IPS-11a (cell line): ENCODE data around the gene LFNG.
"Not testable (repeated sequence)": the region's sequence is repeated elsewhere in the genome, so short reads cannot be mapped to it uniquely, and the experiment has no call there.

Source experiments
- H3K4me3 ChIP-seq: one replicate; pipeline ENCODE4 v1.5.1; 2013; ENCODE audit warnings: low read depth, low read length, control low read depth

The LFNG gene

GRCh38 chr7:2542916-2543871, 23.6 kb downstream of the LFNG start:
- H3K4me3 ChIP-seq, result no peak overlapping the region

- H3K4me3 ChIP-seq, result no peak overlapping the region
Measured at GRCh38 chr7:2544541-2545188, 25.1 kb downstream of the LFNG start.

- no peak overlapping the region for H3K4me3 ChIP-seq
Measured at GRCh38 chr7:2545746-2546425, 26.3 kb downstream of the LFNG start.

- no peak overlapping the region for H3K4me3 ChIP-seq
Measured at GRCh38 chr7:2546776-2547586, 27.4 kb downstream of the LFNG start.

GRCh38 chr7:2551418-2551817, 31.8 kb downstream of the LFNG start:
- no peak overlapping the region for H3K4me3 ChIP-seq

GRCh38 chr7:2553108-2553507, 33.5 kb downstream of the LFNG start:
- H3K4me3 ChIP-seq, result no peak overlapping the region

GRCh38 chr7:2553831-2554581, 34.4 kb downstream of the LFNG start:
- no peak overlapping the region for H3K4me3 ChIP-seq

GRCh38 chr7:2554661-2555111, 35.1 kb downstream of the LFNG start:
- H3K4me3 ChIP-seq, result peak overlapping the region; percentile 66

GRCh38 chr7:2555121-2556052, 35.8 kb downstream of the LFNG start, which contains the start of gene BRAT1:
BRAT1 (minus strand) TSS chr7:2555524; CDS start chr7:2554431, 1,093 bp downstream.
- H3K4me3 ChIP-seq, result peak within 1 kb of the TSS; percentile 66

GRCh38 chr7:2558629-2559282, 39.2 kb downstream of the LFNG start, which contains the start of gene IQCE:
IQCE (plus strand) TSS chr7:2558979; CDS start chr7:2559182, 203 bp downstream.
- H3K4me3 ChIP-seq, result peak within 1 kb of the TSS; percentile 52

- H3K4me3 ChIP-seq, result peak overlapping the region; percentile 52
Measured at GRCh38 chr7:2559283-2559950, 39.8 kb downstream of the LFNG start.

- H3K4me3 ChIP-seq, result not testable (repeated sequence)
Measured at GRCh38 chr7:2563955-2564354, 44.4 kb downstream of the LFNG start.

- no peak overlapping the region for H3K4me3 ChIP-seq
Measured at GRCh38 chr7:2564970-2565540, 45.5 kb downstream of the LFNG start.

- no peak overlapping the region for H3K4me3 ChIP-seq
Measured at GRCh38 chr7:2566348-2566889, 46.8 kb downstream of the LFNG start.

GRCh38 chr7:2566890-2567678, 47.5 kb downstream of the LFNG start:
- no peak overlapping the region for H3K4me3 ChIP-seq

GRCh38 chr7:2567679-2568278, 48.2 kb downstream of the LFNG start:
- no peak overlapping the region for H3K4me3 ChIP-seq
